GM10266 (cell line): ENCODE data around the gene PROKR1.

Experiments used
- DNase-seq: peaks from one replicate; pipeline ENCODE4 v3.0.0; 2012; ENCODE audit errors: extremely low spot score
- TF ChIP-seq, protein P1 (sequence below): IDR thresholded peaks from 2 replicates; pipeline ENCODE4 v1.5.1; 2012; ENCODE audit warnings: mild to moderate bottlenecking, low read depth; ENCODE audit not compliant: control insufficient read depth, insufficient read depth; ENCODE audit errors: missing control alignments

The PROKR1 gene

GRCh38 chr2:68698567-68699377 is 55.4 kb downstream of the PROKR1 start:
- TF ChIP-seq, protein P1, sequence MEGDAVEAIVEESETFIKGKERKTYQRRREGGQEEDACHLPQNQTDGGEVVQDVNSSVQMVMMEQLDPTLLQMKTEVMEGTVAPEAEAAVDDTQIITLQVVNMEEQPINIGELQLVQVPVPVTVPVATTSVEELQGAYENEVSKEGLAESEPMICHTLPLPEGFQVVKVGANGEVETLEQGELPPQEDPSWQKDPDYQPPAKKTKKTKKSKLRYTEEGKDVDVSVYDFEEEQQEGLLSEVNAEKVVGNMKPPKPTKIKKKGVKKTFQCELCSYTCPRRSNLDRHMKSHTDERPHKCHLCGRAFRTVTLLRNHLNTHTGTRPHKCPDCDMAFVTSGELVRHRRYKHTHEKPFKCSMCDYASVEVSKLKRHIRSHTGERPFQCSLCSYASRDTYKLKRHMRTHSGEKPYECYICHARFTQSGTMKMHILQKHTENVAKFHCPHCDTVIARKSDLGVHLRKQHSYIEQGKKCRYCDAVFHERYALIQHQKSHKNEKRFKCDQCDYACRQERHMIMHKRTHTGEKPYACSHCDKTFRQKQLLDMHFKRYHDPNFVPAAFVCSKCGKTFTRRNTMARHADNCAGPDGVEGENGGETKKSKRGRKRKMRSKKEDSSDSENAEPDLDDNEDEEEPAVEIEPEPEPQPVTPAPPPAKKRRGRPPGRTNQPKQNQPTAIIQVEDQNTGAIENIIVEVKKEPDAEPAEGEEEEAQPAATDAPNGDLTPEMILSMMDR = no peak
- no peak for DNase-seq

GRCh38 chr2:68700560-68700959 is 57.2 kb downstream of the PROKR1 start:
- TF ChIP-seq, protein P1 = no peak
- no peak for DNase-seq

- TF ChIP-seq, protein P1 = no peak
- DNase-seq = no peak
Observed at GRCh38 chr2:68706637-68707036, 63.3 kb downstream of the PROKR1 start.
